Stimulated activated CD8-positive, alpha-beta memory T cell treated with anti-CD3 and anti-CD28 coated beads, Interleukin-4, amount 100 ng/mL, for 4 hours (primary cell): Measurements from ENCODE around the gene GPC4.

Source experiments
- DNase-seq, 2 donors: peaks; one replicate each; pipeline ENCODE4 v3.0.0-alpha.2; 2020; ENCODE audit warnings: low read depth in 2 of 2, low spot score in 1 of 2

The GPC4 gene

GRCh38 chrX:133412246-133412645 lies 3.0 kb downstream of the GPC4 start:
- no peak for DNase-seq

- DNase-seq, result no peak
Measured at GRCh38 chrX:133410550-133410949, 4.7 kb downstream of the GPC4 start.

- no peak for DNase-seq
Measured at GRCh38 chrX:133405498-133406185, 9.6 kb downstream of the GPC4 start.

GRCh38 chrX:133403984-133404383 lies 11.3 kb downstream of the GPC4 start:
- DNase-seq, result no peak

GRCh38 chrX:133402830-133403625 lies 12.3 kb downstream of the GPC4 start:
- DNase-seq, result no peak

GRCh38 chrX:133402042-133402453 lies 13.2 kb downstream of the GPC4 start:
- no peak for DNase-seq

- no peak for DNase-seq
Measured at GRCh38 chrX:133401536-133401935, 13.8 kb downstream of the GPC4 start.

- DNase-seq, result no peak
Measured at GRCh38 chrX:133399411-133399810, 15.9 kb downstream of the GPC4 start.

- no peak for DNase-seq
Measured at GRCh38 chrX:133394765-133395164, 20.5 kb downstream of the GPC4 start.

GRCh38 chrX:133392671-133393070 lies 22.6 kb downstream of the GPC4 start:
- DNase-seq, result no peak

- DNase-seq, result no peak
Measured at GRCh38 chrX:133391111-133391510, 24.2 kb downstream of the GPC4 start.

GRCh38 chrX:133390676-133391075 lies 24.6 kb downstream of the GPC4 start:
- DNase-seq, result no peak

GRCh38 chrX:133389975-133390374 lies 25.3 kb downstream of the GPC4 start:
- DNase-seq, result no peak

GRCh38 chrX:133384454-133384853 lies 30.8 kb downstream of the GPC4 start:
- DNase-seq, result no peak

GRCh38 chrX:133380711-133381619 lies 34.3 kb downstream of the GPC4 start:
- DNase-seq, result no peak

GRCh38 chrX:133376422-133376821 lies 38.9 kb downstream of the GPC4 start:
- no peak for DNase-seq

- no peak for DNase-seq
Measured at GRCh38 chrX:133375615-133376340, 39.5 kb downstream of the GPC4 start.

GRCh38 chrX:133374874-133375387 lies 40.4 kb downstream of the GPC4 start:
- no peak for DNase-seq

- DNase-seq, result no peak
Measured at GRCh38 chrX:133373386-133374079, 41.8 kb downstream of the GPC4 start.

GRCh38 chrX:133370696-133371275 lies 44.5 kb downstream of the GPC4 start:
- DNase-seq, result no peak
